Heart right ventricle (tissue), 16 donors: Measurements from ENCODE around the gene SAMD8. TPM values are rescaled to one million over a fixed set of nuclear protein-coding genes. Genes with fewer than 3 reads are reported as not detected.
A peak's percentile ranks its signal among the peaks of the same experiment; 100 is the strongest.
"Not testable (repeated sequence)": the region's sequence is repeated elsewhere in the genome, so short reads cannot be mapped to it uniquely, and the experiment has no call there.

Experiments
- ATAC-seq, 8 donors: fragments of 200-7000 bp; cut with Tn5 transposase; one replicate each; pipeline ENCODE4 v1.9.1; 2020; ENCODE audit warnings: mild to moderate bottlenecking in 8 of 8, moderate library complexity in 8 of 8, moderate number of reproducible peaks in 1 of 8
- DNase-seq, 2 donors: peaks; one replicate each; pipeline ENCODE4 v3.0.0-alpha.2; 2020
- H3K27ac ChIP-seq, 10 donors: fragments of 200-600 bp; sonication (generic) in 2 of 10; one replicate each; pipeline versions ENCODE4 v1.5.0 to v1.8.0; 2020 to 2022; ENCODE audit warnings: mild to moderate bottlenecking in 3 of 10
- H3K27me3 ChIP-seq, 7 donors: fragments of 200-600 bp; one replicate each; pipeline ENCODE4 v1.8.0; 2021 to 2022; ENCODE audit warnings: mild to moderate bottlenecking in 2 of 7
- H3K36me3 ChIP-seq, 9 donors: fragments of 200-600 bp; sonication (generic) in 1 of 9; one replicate each; pipeline versions ENCODE4 v1.5.0 to v1.8.0; 2020 to 2022; ENCODE audit warnings: mild to moderate bottlenecking in 2 of 9
- H3K4me1 ChIP-seq, 9 donors: fragments of 200-600 bp; sonication (generic) in 1 of 9; one replicate each; pipeline versions ENCODE4 v1.5.0 to v1.8.0; 2020 to 2022; ENCODE audit warnings: mild to moderate bottlenecking in 4 of 9
- H3K4me3 ChIP-seq, 10 donors: fragments of 200-600 bp; sonication (generic) in 2 of 10; one replicate each; pipeline versions ENCODE4 v1.5.0 to v1.8.0; 2020 to 2022; ENCODE audit warnings: mild to moderate bottlenecking in 7 of 10, moderate library complexity in 2 of 10
- H3K9me3 ChIP-seq, 11 donors: fragments of 200-600 bp in 10 of 11; sonication (generic) in 2 of 11; one replicate each; pipeline versions ENCODE4 v1.5.0 to v1.8.0; 2013 to 2022; ENCODE audit warnings: mild to moderate bottlenecking in 2 of 11, control low read depth in 1 of 11, moderate library complexity in 1 of 11
- CTCF ChIP-seq, 9 donors: fragments of 200-600 bp; sonication (generic) in 2 of 9; IDR thresholded peaks; one replicate each; pipeline versions ENCODE4 v1.5.0 to v1.8.0; 2021 to 2022; ENCODE audit warnings: antibody characterized with exemption in 9 of 9, mild to moderate bottlenecking in 5 of 9, moderate library complexity in 1 of 9
- WGBS, 2 donors: extraction: QIAGEN DNeasy Blood & Tissue Kit; methylation state at CpG; one replicate each; pipeline ENCODE4 v1.1.7; 2013; ENCODE audit warnings: inconsistent platforms in 1 of 2; 5-methylcytosine and 5-hydroxymethylcytosine counted together
- intact Hi-C, 10 donors: fragments of 100-400 bp; cut with DNase I; formaldehyde crosslinking; loops; one replicate each; pipeline versions ENCODE4 v1.11.1 to v1.14.2; 2022
- polyA plus RNA-seq, 2 donors: library from polyadenylated mRNA; stranded (reverse); fragments of 200-250 nt; gene quantifications; one replicate each; pipeline ENCODE4 v1.2.3, GENCODE V29; 2013
- total RNA-seq, 10 donors: library from RNA; stranded (reverse); fragmentation: NEBNext Ultra II Directional in 3 of 10; extraction: Animal tissue kit (Norgen Biotek cat#: 25700) in 3 of 10; gene quantifications; one replicate each; pipeline versions ENCODE4 v1.2.1 to v1.2.4, GENCODE V29; 2021 to 2023
- donor health status: Arrhythmogenic right ventricular cardiomyopathy.
- donor health status: ischemic (EF 13 %, LVEDD 7.1; RV severe dilation, severe dysfunction).
- donor health status: healthy with polysubstance abuse.
- donor health status: DM: no; HTN: yes; CAD: no.
- donor health status: DM: no; HTN: no; CAD: no.
- donor health status: ischemic (EF 25% LVEDD 6.9; RV normal size, moderate dysfunction).
- donor health status: ischemic (EF 25% LVEDD 5.7; RV mildly dilated, moderate dysfunction).
- donor health status: healthy.
- donor health status: DM: yes; HTN: yes; CAD: no.
- donor health status: Ischemic cardiomyopathy.
- donor health status: ischemic (EF 35%, LVEDD 5.7; RV mildly dilated, moderate dysfunction).
- donor health status: nonischemic (EF 11% LVEDD 7.7; RV severe dilation, severe dysfunction).
- donor health status: DM: yes; HTN: yes; CAD: no.
- donor health status: PGD.
- donor health status: ischemic (EF 29% LVEDD 5.4; RV normal size, mild dysfunction).
- donor health status: nonischemic (EF 23%, LVEDD 6.1; RV moderate dilation, normal function).

Gene SAMD8
- total and polyA plus RNA-seq, 12 donors: 5.3 to 31.2 (median 25.4) TPM

DNA sequence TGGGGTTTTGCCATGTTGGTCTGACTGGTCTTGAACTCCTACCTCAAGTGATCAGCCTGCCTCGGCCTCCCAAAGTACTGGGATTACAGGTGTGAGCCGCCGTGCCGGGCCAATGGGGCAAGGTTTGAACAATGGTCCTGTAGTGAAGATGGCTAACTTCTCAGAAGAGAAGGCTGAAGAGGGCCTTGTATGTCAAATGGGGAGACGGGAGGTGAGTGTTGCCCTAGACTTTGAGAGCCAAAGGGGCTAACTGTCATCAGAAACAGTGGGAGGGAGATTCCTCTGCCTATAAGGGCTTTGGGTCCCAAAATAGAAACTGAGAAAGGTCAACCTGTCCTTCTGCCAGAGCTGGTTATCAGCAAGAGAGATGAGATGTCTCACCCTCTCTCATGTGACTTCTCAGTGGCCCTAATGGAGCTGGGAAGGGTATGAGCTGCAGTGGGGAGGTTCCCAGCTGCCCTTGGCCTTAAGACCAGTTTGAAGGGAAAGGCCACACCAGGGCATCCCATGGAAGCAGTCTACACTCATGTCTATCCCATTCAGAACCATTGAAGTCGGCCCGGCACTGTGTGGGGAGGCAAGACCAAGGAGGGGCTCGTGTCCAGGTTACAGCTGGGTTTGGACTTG lies 1.3 kb upstream of the SAMD8 start:
- whole genome bisulfite sequencing, 2 donors: 88 to 92% methylated on average over 8 of the region's 8 CpGs
- no peak for TF ChIP-seq CTCF (IDR thresholded peaks at IDR 0.05)
- intact Hi-C loops: loop anchor here in 8 of 10 donors (5.0 to 10.0 kb wide), 8 partner anchors 62 to 955 kb away; partner anchors contain the start of genes VDAC2 (in 4 of the 8), ADK (in 2 of the 8), AP3M1 (in 2 of the 8) and KAT6B (in 1 of the 8)
- H3K36me3 ChIP-seq: no peaks in the 10 kb centered on the region
- peaks cover 0 to 57% (median 41%) of the 10 kb centered on the region in 9 donors for H3K4me1 ChIP-seq
- H3K9me3 ChIP-seq: no peaks in the 10 kb centered on the region
- H3K27ac ChIP-seq: peak overlapping the region; percentile 85 to 99 (median 96)
- ATAC-seq: peak in 5 of 8 donors; percentile 29 to 61 (median 46)
- H3K4me3 ChIP-seq: peak overlapping the region in 1 of 10 donors; percentile 90
- H3K27me3 ChIP-seq: no peaks in the 10 kb centered on the region
- peak in 1 of 2 donors; percentile 42 for DNase-seq

GRCh38 chr10:75111907-75112679 lies 637 bp downstream of the SAMD8 start:
- Histone ChIP-seq H3K4me1 (peaks cover 0 to 71% (median 56%) of the 10 kb centered on the region in 9 donors), H3K27me3 (no peaks in the 10 kb centered on the region), H3K4me3 (peak overlapping the region; percentile 74 to 98 (median 81)), H3K36me3 (no peaks in the 10 kb centered on the region), H3K9me3 (no peaks in the 10 kb centered on the region), H3K27ac (peak overlapping the region; percentile 85 to 99 (median 96))
- intact Hi-C loops: loop anchor here in 8 of 10 donors (2.0 to 10.0 kb wide), 9 partner anchors 60 to 957 kb away; partner anchors contain the start of genes VDAC2 (in 4 of the 8), ADK (in 2 of the 8), AP3M1 (in 2 of the 8) and COMTD1 (in 1 of the 8)
- TF ChIP-seq CTCF (IDR thresholded peaks at IDR 0.05): no peak
- peak; percentile 49 to 54 for DNase-seq
- 1 to 2% methylated on average over 23 of the region's 23 CpGs for WGBS, 2 donors
- peak; percentile 18 to 43 (median 30) for ATAC-seq

DNA sequence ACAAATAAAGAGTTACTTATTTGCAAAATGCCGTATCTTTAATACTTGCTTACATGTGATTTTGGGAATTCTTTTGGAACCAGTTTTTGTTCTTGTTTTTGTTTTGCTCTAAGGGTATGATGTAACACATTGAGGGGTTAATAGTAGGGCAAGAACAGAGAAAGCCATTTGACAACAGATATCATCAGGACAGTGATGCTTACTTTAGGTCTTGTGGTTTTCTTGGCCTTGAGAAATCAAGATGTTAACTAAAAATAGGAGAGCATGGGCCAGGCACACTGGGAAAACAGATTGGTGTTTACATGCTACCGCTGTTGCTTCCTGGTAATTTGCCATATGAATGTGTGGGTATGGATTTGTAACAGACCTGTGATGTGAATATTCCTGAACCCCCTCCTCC lies 3.7 kb downstream of the SAMD8 start:
- no peak for TF ChIP-seq CTCF (IDR thresholded peaks at IDR 0.05)
- WGBS, 2 donors: 47 to 59% methylated on average over 2 of the region's 2 CpGs
- peaks cover 0 to 79% (median 53%) of the 10 kb centered on the region in 9 donors for H3K4me1 ChIP-seq
- ATAC-seq: no peak
- no peaks in the 10 kb centered on the region for H3K27me3 ChIP-seq
- no peak for DNase-seq
- peak overlapping the region in 8 of 10 donors; percentile 5 to 28 (median 16) for H3K27ac ChIP-seq
- no peaks in the 10 kb centered on the region for H3K36me3 ChIP-seq
- H3K9me3 ChIP-seq: no peaks in the 10 kb centered on the region
- no peak overlapping the region for H3K4me3 ChIP-seq
- intact Hi-C loops: loop anchor here in 6 of 10 donors (10.0 kb wide), 4 partner anchors 60 to 960 kb away; partner anchors contain the start of genes ADK (in 2 of the 6) and AP3M1 (in 2 of the 6)

GRCh38 chr10:75116941-75117775 lies 5.7 kb downstream of the SAMD8 start:
- H3K4me1 ChIP-seq: peaks cover 2 to 81% (median 54%) of the 10 kb centered on the region in 9 donors
- H3K27ac ChIP-seq: peak overlapping the region in 2 of 10 donors; percentile 16 to 54
- not testable (repeated sequence) for H3K27me3 ChIP-seq, DNase-seq, H3K4me3 ChIP-seq, H3K9me3 ChIP-seq, ATAC-seq, H3K36me3 ChIP-seq
- 92 to 94% methylated on average over 15 of the region's 15 CpGs for WGBS, 2 donors
- intact Hi-C loops: loop anchor here in 6 of 10 donors (10.0 kb wide), 4 partner anchors 58 to 962 kb away; partner anchors contain the start of genes ADK (in 2 of the 6) and AP3M1 (in 2 of the 6)
